GM13976 (cell line): ENCODE measurements around the gene BLOC1S1.

ENCODE experiments used
- DNase-seq: peaks from one replicate; pipeline ENCODE4 v3.0.0; 2012; ENCODE audit warnings: low spot score
- in situ Hi-C: fragments of 300-500 bp; cut with MboI; formaldehyde crosslinking; loops from one replicate; pipeline ENCODE4 v1.12.0; 2022; ENCODE audit warnings: low sequenced_read_pairs, mixed read lengths, inconsistent platforms; ENCODE audit not compliant: unreplicated experiment
- TF ChIP-seq, protein P1 (sequence below): IDR thresholded peaks from 2 replicates; pipeline ENCODE4 v1.5.1; 2012; ENCODE audit warnings: borderline replicate concordance, mild to moderate bottlenecking; ENCODE audit not compliant: insufficient read depth; ENCODE audit errors: extremely low read depth, missing control alignments, control extremely low read depth

Gene BLOC1S1

DNA sequence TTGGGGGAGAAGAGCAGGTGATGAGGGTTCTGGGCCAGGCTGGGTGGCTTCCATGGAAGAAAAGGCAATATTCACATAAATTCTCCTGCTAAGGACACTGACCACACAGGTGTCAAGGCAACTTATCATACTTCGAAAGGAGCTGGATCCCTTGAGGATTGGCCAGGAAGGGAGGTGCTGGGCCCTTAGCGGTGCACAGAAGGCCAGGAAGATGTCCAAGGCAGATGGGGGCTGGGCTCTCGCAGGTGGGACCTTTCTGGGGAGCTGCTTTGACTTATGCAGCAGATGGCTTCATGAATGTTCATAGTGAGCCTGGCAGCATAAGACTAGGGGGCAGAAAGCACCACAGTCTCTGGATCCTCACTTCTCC is 9.1 kb downstream of the BLOC1S1 start:
- TF ChIP-seq, protein P1, sequence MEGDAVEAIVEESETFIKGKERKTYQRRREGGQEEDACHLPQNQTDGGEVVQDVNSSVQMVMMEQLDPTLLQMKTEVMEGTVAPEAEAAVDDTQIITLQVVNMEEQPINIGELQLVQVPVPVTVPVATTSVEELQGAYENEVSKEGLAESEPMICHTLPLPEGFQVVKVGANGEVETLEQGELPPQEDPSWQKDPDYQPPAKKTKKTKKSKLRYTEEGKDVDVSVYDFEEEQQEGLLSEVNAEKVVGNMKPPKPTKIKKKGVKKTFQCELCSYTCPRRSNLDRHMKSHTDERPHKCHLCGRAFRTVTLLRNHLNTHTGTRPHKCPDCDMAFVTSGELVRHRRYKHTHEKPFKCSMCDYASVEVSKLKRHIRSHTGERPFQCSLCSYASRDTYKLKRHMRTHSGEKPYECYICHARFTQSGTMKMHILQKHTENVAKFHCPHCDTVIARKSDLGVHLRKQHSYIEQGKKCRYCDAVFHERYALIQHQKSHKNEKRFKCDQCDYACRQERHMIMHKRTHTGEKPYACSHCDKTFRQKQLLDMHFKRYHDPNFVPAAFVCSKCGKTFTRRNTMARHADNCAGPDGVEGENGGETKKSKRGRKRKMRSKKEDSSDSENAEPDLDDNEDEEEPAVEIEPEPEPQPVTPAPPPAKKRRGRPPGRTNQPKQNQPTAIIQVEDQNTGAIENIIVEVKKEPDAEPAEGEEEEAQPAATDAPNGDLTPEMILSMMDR = no peak

DNA sequence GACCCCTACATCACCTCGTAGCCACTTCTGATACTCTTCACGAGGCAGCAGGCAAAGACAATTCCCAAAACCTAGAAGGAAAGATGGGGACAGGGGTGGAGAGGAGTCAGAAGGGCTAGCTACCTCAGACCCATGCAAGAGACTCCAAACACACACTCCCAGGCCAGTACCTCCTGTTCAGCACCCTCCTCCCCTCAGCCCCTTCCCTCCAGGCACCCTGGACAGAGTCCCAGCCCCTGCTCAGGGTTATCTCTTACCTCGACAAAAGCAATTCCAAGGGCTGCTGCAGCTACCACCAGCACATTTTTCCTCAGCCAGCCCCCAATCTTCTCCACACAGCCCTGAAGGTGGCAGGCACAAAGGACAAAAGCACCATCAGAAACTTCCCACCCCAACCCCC is 9.7 kb downstream of the BLOC1S1 start:
- TF ChIP-seq, protein P1 = no peak
- DNase-seq = no peak
- in situ Hi-C loops = no loop called here

More for the DNA sequence above, 9.1 kb downstream of the BLOC1S1 start:
- in situ Hi-C loops = no loop called here
- no peak for DNase-seq

GRCh38 chr12:55726971-55727370 is 11.1 kb downstream of the BLOC1S1 start:
- in situ Hi-C loops = no loop called here
- TF ChIP-seq, protein P1 = no peak
- DNase-seq = no peak

GRCh38 chr12:55727643-55728185 is 11.9 kb downstream of the BLOC1S1 start:
- in situ Hi-C loops = no loop called here
- DNase-seq = no peak
- TF ChIP-seq, protein P1 = no peak

- no peak for DNase-seq
- TF ChIP-seq, protein P1 = no peak
- in situ Hi-C loops = no loop called here
These were observed 12.5 kb downstream of the BLOC1S1 start for GRCh38 chr12:55728186-55728938.

- in situ Hi-C loops = no loop called here
- TF ChIP-seq, protein P1 = no peak
- DNase-seq = peak; percentile 97
These were observed 13.3 kb downstream of the BLOC1S1 start, which contains the start of gene CD63 for GRCh38 chr12:55728939-55729818. CD63 (minus strand) TSS chr12:55729009; CDS start chr12:55728341, 668 bp downstream.
